Nephron (organoid): ENCODE results near the gene SNRPD3.
"Not testable (repeated sequence)": the region's sequence is repeated elsewhere in the genome, so short reads cannot be mapped to it uniquely, and the experiment has no call there.

Experiments used
- H3K27ac Mint-ChIP-seq, 3 experiments: 2 replicates each; pipeline ENCODE4 v1.8.0; 2020; ENCODE audit warnings: mixed read lengths in 3 of 3, mild to moderate bottlenecking in 2 of 3, moderate library complexity in 1 of 3
- H3K27me3 Mint-ChIP-seq: 2 replicates; pipeline ENCODE4 v1.8.0; 2021; ENCODE audit warnings: low read depth, mild to moderate bottlenecking, moderate library complexity, mixed read lengths
- H3K36me3 Mint-ChIP-seq: 2 replicates; pipeline ENCODE4 v1.8.0; 2020; ENCODE audit warnings: low read depth, mixed read lengths
- H3K4me1 Mint-ChIP-seq: 2 replicates; pipeline ENCODE4 v1.8.0; 2020; ENCODE audit warnings: mixed read lengths
- H3K4me3 Mint-ChIP-seq, 3 experiments: 2 replicates each; pipeline ENCODE4 v1.8.0; 2020; ENCODE audit warnings: mild to moderate bottlenecking in 3 of 3, mixed read lengths in 3 of 3, moderate library complexity in 2 of 3
- H3K9me3 Mint-ChIP-seq: 2 replicates; pipeline ENCODE4 v1.8.0; 2020; ENCODE audit warnings: mixed read lengths
- TF ChIP-seq, protein P1 (sequence below), 3 experiments: fragments of 200-600 bp; sonication (generic); IDR thresholded peaks; one replicate each; pipeline ENCODE4 v1.5.0; 2021; ENCODE audit warnings: antibody characterized with exemption in 3 of 3; ENCODE audit not compliant: unreplicated experiment in 3 of 3

The SNRPD3 gene

DNA sequence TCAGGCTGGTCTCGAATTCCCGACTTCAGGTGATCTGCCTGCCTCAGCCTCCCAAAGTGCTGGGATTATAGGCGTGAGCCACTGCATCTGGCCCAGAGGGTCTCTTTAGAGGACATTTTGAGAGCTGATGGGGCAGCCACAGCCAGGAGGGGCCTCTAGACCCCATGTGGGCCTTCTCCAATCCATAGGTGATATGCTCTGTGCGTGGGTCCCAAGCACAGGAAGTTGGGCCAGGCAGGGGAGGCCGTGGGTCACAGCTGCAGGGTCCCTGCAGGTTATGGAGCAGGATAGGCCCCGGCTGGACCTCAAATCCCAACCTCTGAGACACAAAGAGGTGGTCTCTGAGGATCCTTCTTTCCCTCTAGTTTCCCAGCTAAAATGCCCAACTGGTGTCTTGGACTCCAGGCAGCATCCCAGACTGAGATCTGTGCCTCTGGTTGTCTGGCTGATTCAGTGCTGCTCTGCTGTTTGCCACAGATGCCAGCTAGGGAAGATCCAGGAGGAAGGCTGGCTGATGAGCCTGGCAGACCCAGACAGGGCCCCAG lies 35.6 kb downstream of the SNRPD3 start:
- H3K9me3 Mint-ChIP-seq = no peaks in the 10 kb centered on the region
- H3K36me3 Mint-ChIP-seq = no peaks in the 10 kb centered on the region
- H3K27ac Mint-ChIP-seq = peak overlapping the region in 2 of 3 experiments; percentile 81 to 94
- no peaks in the 10 kb centered on the region for H3K27me3 Mint-ChIP-seq
- TF ChIP-seq, protein P1, sequence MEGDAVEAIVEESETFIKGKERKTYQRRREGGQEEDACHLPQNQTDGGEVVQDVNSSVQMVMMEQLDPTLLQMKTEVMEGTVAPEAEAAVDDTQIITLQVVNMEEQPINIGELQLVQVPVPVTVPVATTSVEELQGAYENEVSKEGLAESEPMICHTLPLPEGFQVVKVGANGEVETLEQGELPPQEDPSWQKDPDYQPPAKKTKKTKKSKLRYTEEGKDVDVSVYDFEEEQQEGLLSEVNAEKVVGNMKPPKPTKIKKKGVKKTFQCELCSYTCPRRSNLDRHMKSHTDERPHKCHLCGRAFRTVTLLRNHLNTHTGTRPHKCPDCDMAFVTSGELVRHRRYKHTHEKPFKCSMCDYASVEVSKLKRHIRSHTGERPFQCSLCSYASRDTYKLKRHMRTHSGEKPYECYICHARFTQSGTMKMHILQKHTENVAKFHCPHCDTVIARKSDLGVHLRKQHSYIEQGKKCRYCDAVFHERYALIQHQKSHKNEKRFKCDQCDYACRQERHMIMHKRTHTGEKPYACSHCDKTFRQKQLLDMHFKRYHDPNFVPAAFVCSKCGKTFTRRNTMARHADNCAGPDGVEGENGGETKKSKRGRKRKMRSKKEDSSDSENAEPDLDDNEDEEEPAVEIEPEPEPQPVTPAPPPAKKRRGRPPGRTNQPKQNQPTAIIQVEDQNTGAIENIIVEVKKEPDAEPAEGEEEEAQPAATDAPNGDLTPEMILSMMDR (IDR thresholded peaks at IDR 0.05; ENCODE audit: unreplicated experiment in 3 of 3) = no peak
- H3K4me3 Mint-ChIP-seq = peak overlapping the region; percentile 68 to 98 (median 73)
- peaks cover 13% of the 10 kb centered on the region for H3K4me1 Mint-ChIP-seq

DNA sequence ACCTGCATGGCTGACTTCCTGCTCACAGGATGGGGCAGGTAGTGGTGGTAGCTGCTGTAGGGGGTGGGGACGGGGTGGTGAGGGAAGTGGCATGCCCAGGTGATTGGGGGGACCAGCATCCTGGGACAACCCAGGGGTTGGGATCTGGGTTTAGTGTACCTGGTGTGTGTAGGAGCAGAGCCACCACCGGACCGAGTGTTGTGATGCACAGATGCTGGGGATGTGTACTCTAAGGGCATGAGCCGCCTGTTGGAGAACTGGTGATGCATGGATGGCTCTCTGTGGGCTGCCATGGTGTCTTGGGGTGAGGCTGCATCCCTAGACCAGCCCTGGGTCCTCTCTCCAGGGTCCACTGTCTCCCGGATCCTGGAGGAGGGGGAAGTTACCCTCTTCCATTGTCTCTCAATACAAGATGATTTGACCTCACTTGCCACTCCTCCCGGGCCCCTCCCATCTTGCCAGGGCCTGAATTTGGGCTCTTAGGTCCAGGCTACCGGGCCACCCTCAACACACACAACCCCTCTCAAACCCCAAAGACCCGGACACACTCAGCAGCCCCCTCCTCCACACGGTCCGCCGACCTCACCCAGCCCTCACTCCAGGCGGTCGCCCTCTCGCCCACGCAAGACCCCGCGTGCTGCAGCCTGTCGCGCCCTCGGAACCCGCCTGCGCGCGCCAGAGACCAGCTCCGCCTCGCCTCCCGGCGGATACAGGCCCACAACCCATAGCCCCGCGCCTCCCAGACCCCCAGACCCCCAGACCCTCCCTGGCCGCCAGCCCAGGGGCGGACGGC lies 36.5 kb downstream of the SNRPD3 start:
- H3K36me3 Mint-ChIP-seq = no peaks in the 10 kb centered on the region
- TF ChIP-seq, protein P1 (IDR thresholded peaks at IDR 0.05; ENCODE audit: unreplicated experiment in 3 of 3) = no peak
- no peaks in the 10 kb centered on the region for H3K27me3 Mint-ChIP-seq
- H3K27ac Mint-ChIP-seq = peak overlapping the region; percentile 94 to 97 (median 94)
- peaks cover 13% of the 10 kb centered on the region for H3K4me1 Mint-ChIP-seq
- no peaks in the 10 kb centered on the region for H3K9me3 Mint-ChIP-seq
- H3K4me3 Mint-ChIP-seq = peak overlapping the region; percentile 95 to 98 (median 97)

DNA sequence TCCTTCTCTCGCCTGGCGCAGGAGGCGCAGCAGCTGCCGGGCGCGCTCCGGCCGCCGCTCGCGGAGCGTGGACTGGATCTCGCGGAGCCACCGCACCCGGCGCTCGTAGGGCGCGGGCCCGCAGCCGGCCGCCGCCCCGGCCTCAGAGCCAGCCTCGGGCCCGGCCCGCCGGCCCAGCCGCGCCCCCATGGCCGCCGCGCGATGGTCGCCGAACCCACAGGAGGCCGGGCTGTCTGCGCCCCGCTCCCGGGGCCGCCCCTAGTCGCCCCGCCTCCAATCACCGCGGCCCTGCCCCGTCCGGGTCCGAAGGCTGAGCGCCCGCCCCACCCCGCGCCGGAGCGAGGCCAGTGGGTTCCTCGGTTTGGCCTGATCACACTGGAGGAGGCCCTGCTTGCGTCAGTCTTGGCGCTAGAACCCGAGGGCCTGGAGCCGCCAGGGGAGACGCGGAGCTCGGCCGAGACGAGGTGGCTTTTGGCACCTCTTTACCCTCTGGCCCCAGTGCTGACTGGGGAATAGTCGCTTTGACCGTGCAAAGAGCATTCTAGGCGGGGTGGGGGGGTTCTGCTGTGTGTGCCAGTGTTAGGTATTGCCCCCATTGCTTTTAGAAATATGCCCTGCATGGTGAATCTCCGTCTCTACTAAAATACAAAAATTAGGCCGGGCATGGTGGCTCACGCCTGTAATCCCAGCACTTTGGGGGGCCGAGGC lies 37.2 kb downstream of the SNRPD3 start, which contains the start of gene LRRC75B:
Gene LRRC75B (minus strand): TSS at position 223 of the 708 bp plus-strand sequence. CDS start 34 bp downstream, at position 189.
- Mint-ChIP-seq H3K27me3 (no peaks in the 10 kb centered on the region), H3K36me3 (no peaks in the 10 kb centered on the region), H3K9me3 (no peaks in the 10 kb centered on the region), H3K4me1 (peaks cover 13% of the 10 kb centered on the region), H3K27ac (peak within 1 kb of the TSS; percentile 94 to 97 (median 95)), H3K4me3 (peak within 1 kb of the TSS; percentile 95 to 98 (median 97))
- TF ChIP-seq, protein P1 (IDR thresholded peaks at IDR 0.05; ENCODE audit: unreplicated experiment in 3 of 3) = no peak

DNA sequence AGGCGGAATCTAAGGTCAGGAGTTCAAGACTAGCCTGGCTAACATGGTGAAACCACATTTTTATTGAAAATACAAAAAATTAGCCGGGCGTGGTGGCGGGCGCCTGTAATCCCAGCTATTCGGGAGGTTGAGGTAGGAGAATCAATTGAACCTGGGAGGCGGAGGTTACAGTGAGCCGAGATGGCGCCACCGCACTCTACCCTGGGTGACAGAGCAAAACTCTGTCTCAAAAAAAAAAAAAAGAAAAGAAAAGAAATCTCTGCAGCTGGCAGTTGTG lies 37.7 kb downstream of the SNRPD3 start:
- not testable (repeated sequence) for H3K9me3 Mint-ChIP-seq, H3K36me3 Mint-ChIP-seq, H3K27me3 Mint-ChIP-seq
- Mint-ChIP-seq H3K4me1 (peaks cover 13% of the 10 kb centered on the region), H3K27ac (peak overlapping the region; percentile 93 to 96 (median 95)), H3K4me3 (peak overlapping the region; percentile 81 to 87 (median 87))

DNA sequence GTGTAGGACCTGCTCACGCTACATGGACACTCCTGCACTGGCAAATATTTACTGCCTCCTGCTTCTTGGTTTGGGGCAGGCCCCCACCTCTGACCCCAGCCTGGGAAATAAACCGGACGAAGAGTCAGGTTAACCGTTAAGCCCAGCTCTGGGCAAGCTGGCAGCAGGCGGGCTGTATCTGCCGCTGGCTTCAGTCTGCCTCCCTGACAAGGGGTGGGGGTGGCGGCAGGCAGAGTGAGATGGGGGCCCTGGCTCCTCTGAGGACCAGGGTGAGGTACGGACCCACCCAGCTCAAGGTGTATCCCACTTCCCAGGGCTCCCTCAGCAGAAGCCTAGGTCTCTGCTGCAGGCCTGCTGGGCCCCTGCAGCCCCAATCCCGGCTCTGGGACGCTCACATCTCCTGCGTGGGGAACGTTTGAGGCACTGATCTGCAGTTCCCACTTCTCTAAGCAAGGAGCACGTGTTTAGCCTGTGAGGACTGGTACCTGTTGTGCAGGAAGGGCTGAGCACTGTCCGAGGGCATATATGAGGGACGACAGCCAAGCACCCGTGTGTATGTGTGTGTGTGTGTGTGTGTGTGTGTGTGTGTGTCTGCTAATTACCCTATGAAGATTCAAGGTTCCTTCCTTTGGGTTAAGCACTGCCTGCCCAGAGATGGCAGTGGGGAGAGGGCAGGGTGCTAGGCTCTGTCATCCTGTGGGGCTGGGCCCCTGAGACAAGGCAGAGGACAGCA lies 38.2 kb downstream of the SNRPD3 start:
- peak overlapping the region; percentile 81 to 87 (median 87) for H3K4me3 Mint-ChIP-seq
- peaks cover 14% of the 10 kb centered on the region for H3K4me1 Mint-ChIP-seq
- TF ChIP-seq, protein P1 (IDR thresholded peaks at IDR 0.05; ENCODE audit: unreplicated experiment in 3 of 3) = no peak
- peak overlapping the region; percentile 93 to 96 (median 95) for H3K27ac Mint-ChIP-seq
- H3K9me3 Mint-ChIP-seq = no peaks in the 10 kb centered on the region
- no peaks in the 10 kb centered on the region for H3K36me3 Mint-ChIP-seq
- no peaks in the 10 kb centered on the region for H3K27me3 Mint-ChIP-seq
